HG03378 (cell line): Measurements from ENCODE around the gene LUC7L2.
"Not testable (repeated sequence)": the region's sequence is repeated elsewhere in the genome, so short reads cannot be mapped to it uniquely, and the experiment has no call there.

Source experiments
- ATAC-seq: cut with Tn5 transposase; IDR thresholded peaks from one replicate; pipeline ENCODE4 v1.9.1; 2021; ENCODE audit warnings: mild to moderate bottlenecking, moderate library complexity; ENCODE audit not compliant: unreplicated experiment

Gene LUC7L2

DNA sequence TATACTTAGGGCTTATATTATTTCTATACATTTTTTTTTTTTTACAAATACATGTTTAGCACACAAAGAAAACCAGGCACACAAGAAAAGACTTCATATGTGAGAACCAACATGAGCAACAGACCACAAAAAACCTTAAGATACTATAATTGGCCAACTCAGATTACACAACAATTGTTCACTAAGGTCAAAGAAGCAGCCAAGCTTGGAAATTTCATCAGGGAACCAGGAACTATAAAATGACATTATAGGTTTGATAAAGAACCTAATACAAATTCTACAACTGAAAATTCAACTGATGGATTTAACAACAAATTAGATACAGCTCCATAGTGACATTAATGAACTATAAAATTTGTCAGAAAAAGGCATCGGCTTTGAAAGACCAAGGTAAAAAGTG is 4.4 kb upstream of the LUC7L2 start:
- no peak for ATAC-seq

DNA sequence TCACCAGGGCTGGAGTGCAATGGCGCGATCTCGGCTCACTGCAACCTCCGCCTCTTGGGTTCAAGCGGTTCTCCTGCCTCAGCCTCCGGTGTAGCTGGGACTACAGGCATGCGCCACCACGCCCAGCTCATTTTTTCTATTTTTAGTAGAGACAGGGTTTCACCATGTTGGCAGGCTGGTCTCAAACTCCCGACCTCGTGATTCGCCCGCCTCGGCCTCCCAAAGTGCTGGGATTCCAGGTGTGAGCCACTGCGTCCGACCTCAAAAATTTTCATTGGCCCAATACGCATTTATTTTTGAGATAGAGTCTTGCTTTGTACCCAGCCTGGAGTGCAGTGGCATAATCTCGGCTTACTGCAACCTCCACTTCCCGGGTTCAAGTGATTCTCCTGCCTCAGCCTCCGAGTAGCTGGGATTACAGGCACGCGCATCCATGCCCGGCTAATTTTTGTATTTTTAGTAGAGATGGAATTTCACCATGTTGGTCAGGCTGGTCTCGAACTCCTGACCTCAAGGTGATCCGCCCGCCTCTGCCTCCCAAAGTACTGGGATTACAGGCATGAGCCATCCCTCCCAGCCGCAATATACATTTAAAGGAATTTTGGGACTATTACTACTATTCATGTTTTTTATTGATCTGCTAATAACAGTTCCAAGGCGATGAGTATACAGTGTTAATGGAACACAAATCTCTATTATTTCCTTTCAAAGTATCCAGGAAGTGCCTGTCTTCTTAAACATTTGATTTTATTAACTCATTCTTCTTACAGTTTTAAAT is 1.8 kb upstream of the LUC7L2 start:
- ATAC-seq, result not testable (repeated sequence)

GRCh38 chr7:139358541-139359365 is 941 bp upstream of the LUC7L2 start:
- no peak for ATAC-seq

DNA sequence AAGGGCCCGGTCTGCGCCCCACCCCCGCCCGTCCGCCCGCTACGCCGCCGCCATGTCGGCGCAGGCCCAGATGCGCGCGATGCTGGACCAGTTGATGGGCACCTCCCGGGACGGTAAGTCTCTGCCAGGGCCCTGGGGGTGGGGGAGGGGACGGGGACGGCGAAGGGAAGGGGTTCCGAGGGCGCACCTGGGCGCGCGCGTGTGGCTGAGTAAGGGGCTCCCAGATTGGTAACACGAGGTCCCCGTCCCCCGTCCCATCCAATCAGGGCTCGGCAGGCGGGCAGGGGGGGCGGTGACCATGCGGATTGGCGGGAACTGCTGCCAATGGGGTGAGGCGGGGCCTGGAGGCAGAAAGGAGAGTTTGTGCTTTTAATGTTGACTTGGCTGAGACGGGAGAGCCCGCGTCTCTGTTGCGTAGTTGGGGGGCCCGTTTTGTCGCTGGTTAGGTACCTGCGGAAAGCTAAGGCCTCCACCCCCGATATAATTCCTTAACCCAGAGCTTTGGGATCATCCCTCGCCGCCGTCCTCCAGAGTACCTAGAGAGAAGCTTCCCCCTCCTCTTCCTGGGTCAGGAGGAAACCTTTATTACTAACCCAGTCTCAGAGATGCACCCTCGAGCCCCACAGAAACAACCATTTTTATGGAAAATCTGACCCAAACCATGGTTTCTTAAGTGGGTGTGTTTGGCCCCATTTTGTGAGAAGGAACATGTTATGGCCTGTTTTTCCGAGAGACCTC is 685 bp downstream of the LUC7L2 start:
- ATAC-seq, result peak; percentile 60

DNA sequence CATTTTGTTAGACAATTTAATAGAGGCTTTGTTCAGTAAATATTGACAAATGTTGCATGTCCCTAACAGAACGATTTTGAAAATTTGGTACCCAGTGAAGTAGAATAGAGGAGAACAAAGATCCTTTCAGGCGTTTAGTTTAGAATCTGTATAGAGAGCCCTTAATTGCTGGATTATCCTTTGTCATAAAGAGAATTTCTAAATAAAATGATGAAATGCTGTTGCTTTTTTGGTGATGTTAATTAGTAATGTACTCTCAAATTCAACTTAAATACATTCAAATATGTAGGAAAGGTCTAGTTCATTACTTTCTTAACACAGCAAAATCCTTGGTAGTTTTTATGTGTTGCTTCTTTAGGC is 1.2 kb downstream of the LUC7L2 start:
- ATAC-seq, result no peak

GRCh38 chr7:139361523-139361922 is 1.8 kb downstream of the LUC7L2 start:
- ATAC-seq, result no peak

- no peak for ATAC-seq
Observed at GRCh38 chr7:139362302-139362701, 2.6 kb downstream of the LUC7L2 start.

- ATAC-seq, result no peak
Observed at GRCh38 chr7:139362981-139363380, 3.3 kb downstream of the LUC7L2 start.

DNA sequence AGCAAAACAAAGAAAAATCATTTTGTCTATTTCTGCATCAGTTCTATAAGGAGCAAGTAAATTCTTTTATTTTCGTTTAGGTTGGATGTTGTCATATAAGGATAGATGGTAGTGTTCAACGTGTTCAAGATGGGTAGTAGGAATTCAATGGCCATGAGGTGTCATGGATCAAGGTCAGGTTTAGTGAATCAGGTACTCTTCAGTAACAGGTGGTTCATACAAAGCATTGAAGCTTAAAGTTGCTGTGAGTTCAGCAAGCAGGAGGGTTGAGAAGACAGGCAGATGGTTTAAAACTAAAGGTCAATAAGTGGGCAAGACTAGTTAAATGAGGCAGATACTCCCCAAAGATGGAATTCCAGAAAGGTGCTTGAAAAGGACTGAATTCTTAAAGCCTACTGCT is 5.6 kb downstream of the LUC7L2 start:
- no peak for ATAC-seq

GRCh38 chr7:139366400-139366799 is 6.7 kb downstream of the LUC7L2 start:
- ATAC-seq, result no peak

- ATAC-seq, result no peak
Observed at GRCh38 chr7:139367438-139368155, 7.9 kb downstream of the LUC7L2 start.

- no peak for ATAC-seq
Observed at GRCh38 chr7:139370301-139370942, 10.7 kb downstream of the LUC7L2 start.

GRCh38 chr7:139370943-139371313 is 11.2 kb downstream of the LUC7L2 start:
- no peak for ATAC-seq

DNA sequence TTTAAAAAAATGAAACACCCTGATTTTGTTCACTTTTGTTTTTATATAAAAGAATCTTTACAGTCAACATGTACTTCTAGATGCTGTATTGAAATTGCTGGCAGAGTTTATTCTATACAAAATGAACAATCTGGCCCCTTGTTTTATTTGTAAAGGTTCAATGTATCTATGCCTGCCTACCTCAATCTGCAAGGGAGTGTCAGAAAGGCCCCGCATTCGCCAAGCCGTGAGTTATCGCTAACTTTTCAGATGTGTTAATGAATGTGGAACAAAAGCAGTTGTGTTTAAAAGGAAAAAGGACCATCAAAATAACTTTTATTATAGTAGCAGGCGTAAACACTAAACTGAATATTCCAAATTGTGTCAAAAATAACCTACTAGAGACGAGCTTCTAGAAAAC is 14.6 kb downstream of the LUC7L2 start:
- no peak for ATAC-seq

- ATAC-seq, result no peak
Observed at GRCh38 chr7:139382439-139382838, 22.7 kb downstream of the LUC7L2 start.

DNA sequence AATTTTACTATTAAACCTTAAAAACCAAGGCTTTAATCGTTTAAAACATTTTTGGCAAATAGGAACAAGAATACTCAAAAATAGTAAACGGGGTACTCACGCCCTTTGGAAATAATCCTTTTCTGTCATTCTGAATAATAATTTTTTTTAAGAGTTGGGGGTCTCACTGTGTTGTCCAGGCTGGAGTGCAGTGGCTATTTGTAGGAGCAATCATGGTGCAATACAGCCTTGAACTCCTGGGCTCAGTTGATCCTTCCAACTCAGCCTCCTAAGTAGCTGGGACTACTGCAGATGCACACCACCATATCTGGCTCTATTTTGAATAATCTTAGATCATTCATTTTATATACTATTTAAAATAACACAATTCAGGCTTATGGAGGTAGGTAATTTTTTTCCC is 24.9 kb downstream of the LUC7L2 start:
- no peak for ATAC-seq

GRCh38 chr7:139387594-139387993 is 27.9 kb downstream of the LUC7L2 start:
- no peak for ATAC-seq

DNA sequence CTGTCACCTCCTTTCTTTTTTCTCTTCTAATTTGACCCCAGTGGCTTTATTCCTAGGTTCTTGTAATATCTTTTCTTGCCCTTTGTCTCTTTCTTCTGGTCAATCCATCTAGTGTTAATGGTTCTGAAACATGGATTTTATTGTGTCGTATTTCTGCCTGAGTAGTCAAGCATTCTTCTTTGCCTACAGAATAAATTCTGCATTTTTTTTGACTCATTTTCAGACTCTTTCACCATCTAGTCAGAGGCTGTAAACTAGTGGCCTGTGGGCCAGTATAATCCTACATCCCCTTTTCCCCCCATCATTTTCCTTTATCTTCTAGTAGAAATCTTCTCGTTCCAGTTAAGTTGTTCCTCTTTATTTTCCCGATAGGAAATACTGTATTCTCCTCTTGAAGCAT is 29.4 kb downstream of the LUC7L2 start:
- ATAC-seq, result no peak

- no peak for ATAC-seq
Observed at GRCh38 chr7:139389774-139390173, 30.1 kb downstream of the LUC7L2 start.

GRCh38 chr7:139393621-139394211 is 34.0 kb downstream of the LUC7L2 start:
- no peak for ATAC-seq
